PC-9 (cell line): ENCODE measurements around the gene KRTAP22-2.

Experiments used
- EZH2 ChIP-seq: fragments of 200-600 bp; sonication (generic); IDR thresholded peaks from 2 replicates; pipeline ENCODE4 v1.8.0; 2017; ENCODE audit warnings: antibody characterized with exemption, low read depth
- TF ChIP-seq, protein P1 (sequence below): fragments of 200-600 bp; sonication (generic); conservative IDR thresholded peaks from 2 replicates; pipeline ENCODE4 v1.6.1; 2017; ENCODE audit warnings: mixed run types, antibody characterized with exemption, mild to moderate bottlenecking, moderate library complexity

DNA sequence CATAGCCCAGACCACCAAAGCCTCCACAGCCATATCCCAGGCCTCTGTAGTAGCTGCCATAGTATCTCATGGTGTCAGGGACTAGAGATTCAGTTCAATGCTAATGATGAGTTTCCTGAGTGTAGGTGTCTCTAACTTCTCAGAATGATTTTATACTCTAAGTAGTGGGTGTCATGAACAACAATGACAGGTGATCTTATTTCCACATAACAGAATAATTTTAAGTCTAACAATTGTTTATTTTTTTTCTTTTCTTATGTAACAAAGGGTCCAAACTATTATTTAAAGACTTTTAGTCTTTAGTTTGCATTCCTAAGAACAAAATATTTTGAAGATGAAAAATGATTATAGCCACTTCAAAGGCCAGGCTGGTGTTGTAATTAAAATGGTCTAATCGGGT is 48.4 kb downstream of the KRTAP22-2 start, which contains the start of gene KRTAP19-6:
- TF ChIP-seq, protein P1, sequence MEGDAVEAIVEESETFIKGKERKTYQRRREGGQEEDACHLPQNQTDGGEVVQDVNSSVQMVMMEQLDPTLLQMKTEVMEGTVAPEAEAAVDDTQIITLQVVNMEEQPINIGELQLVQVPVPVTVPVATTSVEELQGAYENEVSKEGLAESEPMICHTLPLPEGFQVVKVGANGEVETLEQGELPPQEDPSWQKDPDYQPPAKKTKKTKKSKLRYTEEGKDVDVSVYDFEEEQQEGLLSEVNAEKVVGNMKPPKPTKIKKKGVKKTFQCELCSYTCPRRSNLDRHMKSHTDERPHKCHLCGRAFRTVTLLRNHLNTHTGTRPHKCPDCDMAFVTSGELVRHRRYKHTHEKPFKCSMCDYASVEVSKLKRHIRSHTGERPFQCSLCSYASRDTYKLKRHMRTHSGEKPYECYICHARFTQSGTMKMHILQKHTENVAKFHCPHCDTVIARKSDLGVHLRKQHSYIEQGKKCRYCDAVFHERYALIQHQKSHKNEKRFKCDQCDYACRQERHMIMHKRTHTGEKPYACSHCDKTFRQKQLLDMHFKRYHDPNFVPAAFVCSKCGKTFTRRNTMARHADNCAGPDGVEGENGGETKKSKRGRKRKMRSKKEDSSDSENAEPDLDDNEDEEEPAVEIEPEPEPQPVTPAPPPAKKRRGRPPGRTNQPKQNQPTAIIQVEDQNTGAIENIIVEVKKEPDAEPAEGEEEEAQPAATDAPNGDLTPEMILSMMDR: no peak
- TF ChIP-seq EZH2: no peak
